Anterior cingulate cortex (tissue), 58 donors: ENCODE data around the gene NCKAP5.
A peak's percentile ranks its signal among the peaks of the same experiment; 100 is the strongest.

Experiments
- DNase-seq, 58 donors: peaks; one replicate each; lab custom pipeline; 2025; lab: John Stamatoyannopoulos, UW

The NCKAP5 gene

GRCh38 chr2:133433455-133434451 is 134.5 kb downstream of the NCKAP5 start:
- DNase-seq = no peak

GRCh38 chr2:133432778-133433177 is 135.5 kb downstream of the NCKAP5 start:
- no peak for DNase-seq

- DNase-seq = no peak
Observed at GRCh38 chr2:133431289-133431688, 137.0 kb downstream of the NCKAP5 start.

- no peak for DNase-seq
Observed at GRCh38 chr2:133426791-133427190, 141.5 kb downstream of the NCKAP5 start.

- DNase-seq = no peak
Observed at GRCh38 chr2:133425612-133426011, 142.7 kb downstream of the NCKAP5 start.

- DNase-seq = no peak
Observed at GRCh38 chr2:133424876-133425275, 143.4 kb downstream of the NCKAP5 start.

GRCh38 chr2:133422931-133423351 is 145.3 kb downstream of the NCKAP5 start:
- DNase-seq = no peak

GRCh38 chr2:133421516-133422324 is 146.5 kb downstream of the NCKAP5 start:
- DNase-seq = peak in 16 of 58 donors; percentile 1 to 16 (median 6)

GRCh38 chr2:133420788-133421187 is 147.5 kb downstream of the NCKAP5 start:
- no peak for DNase-seq

GRCh38 chr2:133418671-133419070 is 149.6 kb downstream of the NCKAP5 start:
- no peak for DNase-seq

- no peak for DNase-seq
Observed at GRCh38 chr2:133418021-133418420, 150.2 kb downstream of the NCKAP5 start.

GRCh38 chr2:133417415-133417814 is 150.8 kb downstream of the NCKAP5 start:
- DNase-seq = no peak

- DNase-seq = no peak
Observed at GRCh38 chr2:133416736-133417135, 151.5 kb downstream of the NCKAP5 start.

- no peak for DNase-seq
Observed at GRCh38 chr2:133416146-133416545, 152.1 kb downstream of the NCKAP5 start.

- peak in 5 of 58 donors; percentile 4 to 9 (median 6) for DNase-seq
Observed at GRCh38 chr2:133415210-133415876, 152.9 kb downstream of the NCKAP5 start.

GRCh38 chr2:133414486-133415209 is 153.6 kb downstream of the NCKAP5 start:
- no peak for DNase-seq

GRCh38 chr2:133413863-133414262 is 154.4 kb downstream of the NCKAP5 start:
- DNase-seq = no peak

GRCh38 chr2:133412694-133413093 is 155.6 kb downstream of the NCKAP5 start:
- no peak for DNase-seq

GRCh38 chr2:133411857-133412256 is 156.4 kb downstream of the NCKAP5 start:
- DNase-seq = no peak

GRCh38 chr2:133411101-133411500 is 157.2 kb downstream of the NCKAP5 start:
- no peak for DNase-seq
